ENCODE data around the gene RCAN2.

DNA sequence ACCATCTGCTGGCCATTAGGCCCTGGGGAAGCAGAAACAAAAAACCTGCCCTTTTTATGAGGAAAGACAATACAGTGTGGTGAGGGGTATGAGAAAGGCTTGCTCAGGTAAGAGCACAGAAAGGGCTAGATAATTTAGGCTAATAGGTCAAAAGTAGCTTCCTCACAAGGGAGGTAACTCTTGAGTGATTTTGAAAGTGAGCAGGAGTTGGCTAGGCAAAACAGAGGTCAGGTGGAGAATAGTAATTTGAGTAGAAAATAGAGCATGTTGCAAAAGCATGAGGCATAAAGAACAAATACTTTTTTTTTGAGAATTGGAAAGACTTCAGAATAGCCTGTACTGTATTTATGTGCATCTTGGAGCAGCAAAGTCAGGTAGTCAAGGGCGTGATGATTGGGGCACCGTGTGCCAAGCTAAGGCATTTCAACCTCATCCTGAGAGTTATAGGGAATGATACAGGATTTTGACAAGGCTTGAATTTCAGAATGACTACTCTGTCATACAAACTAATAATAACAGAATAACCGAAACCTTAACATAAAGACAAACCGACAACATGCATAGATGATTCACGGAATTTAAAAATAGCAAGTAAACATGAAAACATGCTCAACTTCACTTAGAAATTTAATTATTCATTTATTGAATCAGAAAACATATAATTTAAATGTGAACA, 197.5 kb downstream of the RCAN2 start:
- TF ChIP-seq CTCF (IDR thresholded peaks at IDR 0.05) (no peak), POLR2AphosphoS5 (IDR thresholded peaks at IDR 0.05) (no peak)
